Adipose tissue (tissue), 3 donors: ENCODE measurements around the gene SH2D3C. TPM values are rescaled to one million over a fixed set of nuclear protein-coding genes. Genes with fewer than 3 reads are reported as not detected.
"Not testable (repeated sequence)": the region's sequence is repeated elsewhere in the genome, so short reads cannot be mapped to it uniquely, and the experiment has no call there.

Source experiments
- H3K27ac ChIP-seq: one replicate; pipeline ENCODE4 v1.5.1; 2013; ENCODE audit warnings: low read depth, low read length
- WGBS, 3 donors: extraction: QIAGEN DNeasy Blood & Tissue Kit; methylation state at CpG; one replicate each; pipeline ENCODE4 v1.1.7; 2013; 5-methylcytosine and 5-hydroxymethylcytosine counted together
- polyA plus RNA-seq, 3 donors: library from polyadenylated mRNA; stranded (reverse); fragments of 200-250 nt; gene quantifications; one replicate each; pipeline ENCODE4 v1.2.3, GENCODE V29; 2013
- donor health status: healthy with polysubstance abuse.
- donor health status: Bipolar disorder and iron deficiency.
- donor health status: healthy.

The SH2D3C gene
- polyA plus RNA-seq, 3 donors = 4.8 to 29.7 (median 23.3) TPM

GRCh38 chr9:127773272-127773671 is 5.2 kb downstream of the SH2D3C start:
- WGBS, 3 donors = 87 to 92% (median 88%) methylated on average over 3 of the region's 3 CpGs
- H3K27ac ChIP-seq = no peak overlapping the region

GRCh38 chr9:127772603-127773002 is 5.9 kb downstream of the SH2D3C start:
- 95 to 97% (median 96%) methylated on average over 5 of the region's 5 CpGs for WGBS, 3 donors

GRCh38 chr9:127771570-127772189 is 6.8 kb downstream of the SH2D3C start:
- WGBS, 3 donors = 5 to 9% (median 8%) methylated on average over 19 of the region's 19 CpGs
- no peak overlapping the region for H3K27ac ChIP-seq

More at GRCh38 chr9:127772603-127773002, 5.9 kb downstream of the SH2D3C start:
- no peak overlapping the region for H3K27ac ChIP-seq

GRCh38 chr9:127770905-127771569 is 7.4 kb downstream of the SH2D3C start:
- H3K27ac ChIP-seq = no peak overlapping the region
- 2% methylated on average over 24 to 43 of the region's 43 CpGs for WGBS, 3 donors

GRCh38 chr9:127770583-127770904 is 7.9 kb downstream of the SH2D3C start:
- 28 to 44% (median 32%) methylated on average over 3 of the region's 3 CpGs for WGBS, 3 donors
- H3K27ac ChIP-seq = no peak overlapping the region

GRCh38 chr9:127769929-127770582 is 8.4 kb downstream of the SH2D3C start:
- 37 to 71% (median 44%) methylated on average over 4 of the region's 4 CpGs for WGBS, 3 donors
- H3K27ac ChIP-seq = peak overlapping the region; percentile 3

- H3K27ac ChIP-seq = no peak overlapping the region
- 65 to 84% (median 84%) methylated on average over 5 of the region's 5 CpGs for WGBS, 3 donors
Observed at GRCh38 chr9:127769101-127769500, 9.4 kb downstream of the SH2D3C start.

- H3K27ac ChIP-seq = no peak overlapping the region
- 46 to 75% (median 50%) methylated on average over 7 to 8 of the region's 8 CpGs for WGBS, 3 donors
Observed at GRCh38 chr9:127768698-127769097, 9.8 kb downstream of the SH2D3C start.

GRCh38 chr9:127767909-127768331 is 10.5 kb downstream of the SH2D3C start:
- 40 to 46% (median 45%) methylated on average over 13 of the region's 13 CpGs for WGBS, 3 donors
- H3K27ac ChIP-seq = peak overlapping the region; percentile 35

GRCh38 chr9:127767410-127767809 is 11.1 kb downstream of the SH2D3C start:
- 44 to 75% (median 52%) methylated on average over 3 of the region's 3 CpGs for WGBS, 3 donors
- no peak overlapping the region for H3K27ac ChIP-seq

- WGBS, 3 donors = 71 to 94% (median 73%) methylated on average over 1 of the region's 1 CpG
- no peak overlapping the region for H3K27ac ChIP-seq
Observed at GRCh38 chr9:127765418-127765817, 13.0 kb downstream of the SH2D3C start.

- WGBS, 3 donors = 40 to 57% (median 48%) methylated on average over 7 of the region's 7 CpGs
- H3K27ac ChIP-seq = no peak overlapping the region
Observed at GRCh38 chr9:127763918-127764384, 14.5 kb downstream of the SH2D3C start.

GRCh38 chr9:127762111-127762676 is 16.3 kb downstream of the SH2D3C start:
- 23 to 47% (median 26%) methylated on average over 16 of the region's 16 CpGs for WGBS, 3 donors
- no peak overlapping the region for H3K27ac ChIP-seq

- WGBS, 3 donors = 49 to 72% (median 65%) methylated on average over 5 of the region's 5 CpGs
- H3K27ac ChIP-seq = no peak overlapping the region
Observed at GRCh38 chr9:127761491-127761956, 16.9 kb downstream of the SH2D3C start.

- H3K27ac ChIP-seq = no peak overlapping the region
- 77 to 85% (median 77%) methylated on average over 5 of the region's 5 CpGs for WGBS, 3 donors
Observed at GRCh38 chr9:127761061-127761460, 17.4 kb downstream of the SH2D3C start.

GRCh38 chr9:127758843-127759242 is 19.6 kb downstream of the SH2D3C start:
- H3K27ac ChIP-seq = no peak overlapping the region

GRCh38 chr9:127756776-127757175 is 21.7 kb downstream of the SH2D3C start:
- WGBS, 3 donors = 71 to 88% (median 87%) methylated on average over 11 of the region's 11 CpGs
- H3K27ac ChIP-seq = not testable (repeated sequence)

More at GRCh38 chr9:127758843-127759242, 19.6 kb downstream of the SH2D3C start:
- 83 to 89% (median 85%) methylated on average over 5 of the region's 5 CpGs for WGBS, 3 donors

GRCh38 chr9:127756233-127756632 is 22.2 kb downstream of the SH2D3C start:
- H3K27ac ChIP-seq = no peak overlapping the region
- WGBS, 3 donors = 90 to 97% (median 93%) methylated on average over 3 of the region's 3 CpGs
